Measurements from ENCODE around the gene MGMT. TPM values are rescaled to one million over a fixed set of nuclear protein-coding genes. Genes with fewer than 3 reads are reported as not detected.

MGMT gene
- total RNA-seq, 1 experiment from 2014 or later: 21.2 TPM

- BruUV-seq (replicated peaks): no TSS peak
- no peaks in the 10 kb centered on the region for H3K36me3 ChIP-seq (ENCODE audit: low read depth)
- no peaks in the 10 kb centered on the region for H3K9me2 ChIP-seq (ENCODE audit: insufficient read depth)
- TF ChIP-seq CTCF (conservative IDR thresholded peaks at IDR 0.05) (no peak), EZH2 (IDR thresholded peaks at IDR 0.05; ENCODE audit: low read depth) (no peak)
- CTCF ChIA-PET: no interaction called here
- no peak overlapping the region for H3K27ac ChIP-seq
- DNase-seq: no peak
- intact Hi-C loops (cut with micrococcal nuclease; ENCODE audit: unreplicated experiment): no loop called here
- no peaks in the 10 kb centered on the region for H3F3A ChIP-seq (ENCODE audit: insufficient read depth, low read depth)
- no peaks in the 10 kb centered on the region for H3K9me3 ChIP-seq (ENCODE audit: insufficient read depth, low read depth)
- POLR2A ChIA-PET (ENCODE audit: unreplicated experiment): no interaction called here
- H3K79me2 ChIP-seq (ENCODE audit: low read depth): no peaks in the 10 kb centered on the region
- H4K20me1 ChIP-seq (ENCODE audit: insufficient read depth): no peaks in the 10 kb centered on the region
- no peaks in the 10 kb centered on the region for H3K27me3 ChIP-seq (ENCODE audit: insufficient read depth, low read depth)
- H3K4me1 ChIP-seq (replicated peaks; ENCODE audit: insufficient read depth): no peaks in the 10 kb centered on the region
- no peak overlapping the region for H3K4me2 ChIP-seq
- H3K4me3 ChIP-seq: no peak overlapping the region
- H2AFZ ChIP-seq: no peak overlapping the region
Observed at GRCh38 chr10:129477051-129477450, 10.0 kb downstream of the MGMT start.

GRCh38 chr10:129481641-129482040, 14.6 kb downstream of the MGMT start:
- TF ChIP-seq EZH2 (IDR thresholded peaks at IDR 0.05; ENCODE audit: low read depth) (no peak), CTCF (conservative IDR thresholded peaks at IDR 0.05) (no peak)
- no TSS peak for BruUV-seq (replicated peaks)
- H3K27me3 ChIP-seq (ENCODE audit: insufficient read depth, low read depth): no peaks in the 10 kb centered on the region
- H3K4me2 ChIP-seq: no peak overlapping the region
- H3K79me2 ChIP-seq (ENCODE audit: low read depth): no peaks in the 10 kb centered on the region
- H3K36me3 ChIP-seq (ENCODE audit: low read depth): no peaks in the 10 kb centered on the region
- H2AFZ ChIP-seq: no peak overlapping the region
- CTCF ChIA-PET: no interaction called here
- H3K9me3 ChIP-seq (ENCODE audit: insufficient read depth, low read depth): peaks cover 16% of the 10 kb centered on the region; the same call in 1 of the 2 replicates
- intact Hi-C loops (cut with micrococcal nuclease; ENCODE audit: unreplicated experiment): no loop called here
- no peaks in the 10 kb centered on the region for H3K9me2 ChIP-seq (ENCODE audit: insufficient read depth)
- H3K4me3 ChIP-seq: no peak overlapping the region
- no peaks in the 10 kb centered on the region for H3K4me1 ChIP-seq (replicated peaks; ENCODE audit: insufficient read depth)
- POLR2A ChIA-PET (ENCODE audit: unreplicated experiment): interaction anchor here (0.7 kb wide), 1 partner anchor 50 kb away, joined by 3 read pairs; no protein-coding TSS in a partner anchor
- DNase-seq: no peak
- no peaks in the 10 kb centered on the region for H4K20me1 ChIP-seq (ENCODE audit: insufficient read depth)
- no peaks in the 10 kb centered on the region for H3F3A ChIP-seq (ENCODE audit: insufficient read depth, low read depth)
- no peak overlapping the region for H3K27ac ChIP-seq

GRCh38 chr10:129483430-129484010, 16.5 kb downstream of the MGMT start:
- Histone ChIP-seq H3K79me2 (ENCODE audit: low read depth) (no peaks in the 10 kb centered on the region), H2AFZ (no peak overlapping the region), H3K36me3 (ENCODE audit: low read depth) (no peaks in the 10 kb centered on the region), H3K4me1 (replicated peaks; ENCODE audit: insufficient read depth) (no peaks in the 10 kb centered on the region), H4K20me1 (ENCODE audit: insufficient read depth) (no peaks in the 10 kb centered on the region), H3F3A (ENCODE audit: insufficient read depth, low read depth) (no peaks in the 10 kb centered on the region), H3K9me3 (ENCODE audit: insufficient read depth, low read depth) (peaks cover 16% of the 10 kb centered on the region; the same call in 1 of the 2 replicates), H3K27me3 (ENCODE audit: insufficient read depth, low read depth) (no peaks in the 10 kb centered on the region), H3K27ac (no peak overlapping the region), H3K4me2 (no peak overlapping the region), H3K4me3 (no peak overlapping the region), H3K9me2 (ENCODE audit: insufficient read depth) (no peaks in the 10 kb centered on the region)
- CTCF ChIA-PET: no interaction called here
- TF ChIP-seq CTCF (conservative IDR thresholded peaks at IDR 0.05): no peak
- DNase-seq: no peak
- BruUV-seq (replicated peaks): no TSS peak
- intact Hi-C loops (cut with micrococcal nuclease; ENCODE audit: unreplicated experiment): no loop called here
- POLR2A ChIA-PET (ENCODE audit: unreplicated experiment): no interaction called here

All from PC-9 (cell line).